Endometrium (tissue), 2 donors: ENCODE results near the gene HDLBP.

Source experiments
- FAIRE-seq: peaks from 2 replicates; lab custom pipeline; 2012; peaks lifted over from hg19 to GRCh38; lab: Jason Lieb, UNC
- donor health status: control.
- donor health status: control.

The HDLBP gene

GRCh38 chr2:241190291-241190981 is 125.0 kb downstream of the HDLBP start:
- FAIRE-seq = no peak

GRCh38 chr2:241189856-241190201 is 125.6 kb downstream of the HDLBP start:
- no peak for FAIRE-seq

GRCh38 chr2:241189093-241189855 is 126.2 kb downstream of the HDLBP start:
- no peak for FAIRE-seq

DNA sequence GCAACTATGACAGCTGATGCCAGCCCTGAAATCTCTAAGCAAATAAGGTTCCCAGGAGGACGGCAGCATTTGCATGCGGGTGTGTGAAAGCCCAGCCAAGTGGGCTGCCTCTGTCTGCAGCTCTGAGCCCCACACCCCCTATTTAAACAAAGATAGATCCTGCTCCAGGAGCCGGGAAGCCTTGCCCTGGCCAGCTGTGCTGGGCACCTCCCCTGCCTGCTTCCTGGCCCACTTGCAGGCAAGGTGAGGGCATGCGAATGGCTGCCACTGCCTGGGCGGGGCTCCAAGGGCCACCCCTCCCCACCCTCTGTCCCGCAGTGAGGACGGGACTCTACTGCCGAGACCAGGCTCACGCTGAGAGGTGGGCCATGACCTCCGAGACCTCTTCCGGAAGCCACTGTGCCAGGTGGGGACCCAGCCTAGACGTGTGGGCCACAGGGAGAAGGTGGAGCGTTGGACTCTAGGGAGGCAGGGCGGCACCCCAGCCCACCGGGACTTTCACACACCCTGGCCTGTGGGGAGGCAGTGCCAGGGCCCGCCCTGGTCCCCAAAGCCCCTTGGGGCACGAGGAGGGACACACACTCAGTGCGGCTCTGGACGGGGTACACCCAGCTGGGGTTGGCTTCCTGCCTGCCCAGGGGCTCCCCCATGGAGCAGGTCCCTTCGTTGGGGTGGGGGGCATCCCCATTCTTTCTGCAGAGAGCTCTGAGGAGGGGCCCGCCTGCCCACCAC is 126.9 kb downstream of the HDLBP start, which contains the start of gene ANO7:
Gene ANO7, plus strand, starts transcription at position 317 of the 732 bp plus-strand sequence. CDS start 1,387 bp downstream, outside the sequence.
- FAIRE-seq = no peak

- no peak for FAIRE-seq
These were observed 127.6 kb downstream of the HDLBP start for GRCh38 chr2:241187918-241188234.

GRCh38 chr2:241187101-241187917 is 128.2 kb downstream of the HDLBP start:
- FAIRE-seq = no peak

GRCh38 chr2:241185961-241186360 is 129.5 kb downstream of the HDLBP start:
- no peak for FAIRE-seq

DNA sequence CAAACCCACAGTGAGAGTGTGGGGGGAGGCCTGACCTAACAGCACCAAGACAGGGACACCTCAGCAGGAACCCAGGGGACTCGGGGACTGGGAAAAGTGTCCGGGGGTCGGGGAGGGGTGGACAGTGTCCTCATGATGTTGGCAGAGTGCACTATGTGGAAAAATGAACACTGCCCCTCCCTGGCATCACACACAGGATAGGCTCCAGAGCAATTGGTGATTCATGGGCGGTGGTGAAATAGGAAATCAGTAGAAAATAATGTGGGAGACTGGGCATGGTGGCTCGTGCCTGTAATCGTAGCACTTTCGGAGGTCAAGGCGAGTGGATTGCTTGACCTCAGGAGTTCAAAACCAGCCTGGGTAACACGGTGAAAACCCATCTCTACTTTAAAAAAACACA is 130.6 kb downstream of the HDLBP start:
- no peak for FAIRE-seq

DNA sequence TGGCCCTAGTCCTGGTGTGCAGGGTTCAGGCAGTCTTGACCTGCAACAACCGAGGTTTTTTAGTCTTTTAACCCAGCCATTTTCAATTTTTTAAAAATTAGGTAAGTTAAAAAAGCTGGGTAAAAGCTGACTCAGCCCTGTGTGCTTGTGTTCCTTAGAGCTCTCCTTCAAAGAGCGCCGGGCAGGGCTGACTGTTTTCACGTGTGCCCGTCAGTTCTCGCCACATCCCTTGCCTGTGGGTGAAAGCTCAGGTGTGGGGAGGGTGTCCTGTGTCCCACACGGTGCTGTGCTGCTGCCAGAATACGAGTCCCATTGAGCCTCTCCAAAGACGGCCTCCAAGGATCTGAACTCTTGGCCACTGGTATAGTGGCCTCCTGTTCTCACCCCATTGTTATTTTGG is 132.3 kb downstream of the HDLBP start:
- no peak for FAIRE-seq

GRCh38 chr2:241182531-241183133 is 132.8 kb downstream of the HDLBP start:
- no peak for FAIRE-seq

DNA sequence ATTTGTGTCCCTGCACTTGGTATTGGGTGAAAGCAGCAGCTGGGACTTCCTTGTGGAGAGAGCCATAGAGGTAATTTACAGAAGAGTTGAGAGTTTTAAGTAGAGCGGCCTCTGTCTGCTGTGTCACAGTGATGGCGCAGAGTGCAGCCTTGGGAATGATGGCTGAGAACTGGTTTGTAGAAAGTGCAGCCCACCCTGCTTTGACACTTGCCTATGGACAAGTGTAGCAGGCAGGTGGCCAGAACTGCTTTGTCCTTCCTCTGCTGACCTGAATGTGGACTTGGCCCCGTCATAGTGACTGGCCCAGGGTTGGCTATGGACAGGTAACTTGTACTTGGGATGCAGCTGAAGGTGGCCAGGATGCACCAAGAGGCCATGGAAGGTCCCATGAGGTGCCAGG is 133.3 kb downstream of the HDLBP start:
- no peak for FAIRE-seq

DNA sequence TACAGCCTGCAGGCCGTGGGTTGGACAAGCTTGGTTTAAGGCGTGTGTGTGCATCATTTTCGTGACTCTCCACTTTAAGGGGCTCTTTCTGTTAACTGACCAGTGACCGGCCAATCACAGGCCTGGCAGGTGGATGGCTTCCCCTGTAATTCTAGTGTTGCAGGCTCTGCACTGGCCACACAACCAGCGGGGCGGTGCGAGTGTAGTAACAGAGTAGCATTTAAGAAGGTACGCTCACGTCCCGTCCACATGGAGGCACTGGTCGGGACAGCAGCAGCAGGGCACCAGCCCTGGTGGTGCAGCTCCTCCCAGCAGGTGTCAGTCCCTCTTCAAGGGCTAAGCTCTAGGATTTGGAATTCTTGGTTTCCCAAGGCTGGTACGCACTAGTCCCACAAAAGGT is 135.0 kb downstream of the HDLBP start:
- no peak for FAIRE-seq

DNA sequence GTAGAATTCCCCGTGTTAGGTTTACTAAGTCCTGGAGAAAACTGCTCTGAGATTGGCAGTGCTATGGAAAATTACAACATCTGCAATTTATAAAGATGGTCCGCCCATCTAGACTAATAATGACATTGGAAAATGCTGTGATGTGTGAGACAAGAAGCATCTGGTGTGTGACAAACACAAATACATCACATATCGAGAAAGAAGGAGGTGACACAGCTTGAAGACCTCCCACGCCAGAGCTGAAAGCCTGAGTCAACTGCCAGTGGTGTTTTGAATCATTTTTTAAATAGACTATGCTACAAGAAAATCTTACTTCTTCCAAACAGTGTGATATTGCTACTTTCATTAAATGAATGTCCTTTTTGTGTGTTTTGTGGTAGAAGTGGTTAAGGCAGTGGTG is 135.6 kb downstream of the HDLBP start:
- no peak for FAIRE-seq

DNA sequence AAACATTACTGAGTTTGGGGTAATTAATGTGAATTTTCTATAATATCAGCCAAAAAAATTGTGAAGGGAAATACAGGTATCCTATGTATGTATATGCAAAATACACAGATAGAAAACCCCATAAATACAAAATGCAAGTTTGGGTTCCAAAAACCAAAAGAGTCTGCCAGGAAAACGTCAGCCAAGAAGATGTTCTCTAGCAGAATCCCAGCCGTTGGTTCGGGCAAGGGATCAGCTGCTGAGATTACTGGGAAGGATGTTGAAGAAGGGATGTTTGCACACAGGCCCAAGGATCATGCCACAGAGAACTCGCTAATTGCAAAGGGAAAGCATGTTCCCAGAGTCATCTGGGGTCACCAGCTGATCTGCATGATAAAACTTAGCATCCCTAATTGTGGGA is 136.5 kb downstream of the HDLBP start:
- no peak for FAIRE-seq

DNA sequence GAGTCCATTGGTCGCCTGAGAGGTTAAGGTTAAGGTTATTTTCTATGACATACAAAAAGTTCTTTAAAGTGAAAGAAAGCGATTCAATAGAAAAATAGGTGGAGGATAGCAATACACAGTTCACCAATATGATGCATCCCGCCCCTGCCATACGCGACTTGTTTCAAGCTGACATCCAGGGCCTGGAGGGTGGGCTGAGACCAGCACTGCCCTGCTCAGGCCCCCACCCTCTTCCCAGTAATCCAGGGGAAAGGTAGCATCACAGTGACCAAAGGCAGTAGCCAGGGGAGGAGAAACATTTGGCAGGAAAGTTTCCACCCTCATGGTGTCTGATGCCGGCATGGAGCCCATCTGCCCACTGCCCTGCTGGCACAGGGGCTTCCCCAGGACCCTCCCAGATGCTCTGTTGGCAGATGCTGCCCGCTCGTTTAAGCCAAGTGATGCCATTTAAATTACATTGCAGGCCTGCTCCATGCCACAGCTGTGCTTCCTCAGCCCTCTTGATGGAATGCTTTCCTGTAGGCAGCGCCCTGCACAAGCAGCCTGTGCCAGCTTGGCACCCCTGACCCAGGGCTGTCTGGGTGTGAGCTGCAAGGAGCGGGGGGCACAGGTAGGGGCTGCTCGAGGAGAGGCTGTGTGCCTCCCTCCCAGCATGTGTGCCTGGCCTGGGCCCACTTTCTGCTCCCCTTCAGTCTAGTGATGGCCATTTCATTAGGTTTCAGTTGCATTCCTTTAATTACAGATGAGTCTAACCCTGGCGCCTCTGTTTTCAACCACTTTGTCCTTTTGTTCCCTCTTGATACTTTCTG is 137.7 kb downstream of the HDLBP start:
- FAIRE-seq = no peak
